SK-N-SH (cell line): ENCODE results near the gene FLAD1.
A peak's percentile ranks its signal among the peaks of the same experiment; 100 is the strongest.

ENCODE experiments used
- EZH2phosphoT487 ChIP-seq: fragments of 200-600 bp; sonication (generic); IDR thresholded peaks from 2 replicates; pipeline ENCODE4 v1.6.1; 2017; ENCODE audit warnings: low read depth, mixed run types, mild to moderate bottlenecking, antibody characterized with exemption, moderate library complexity, borderline replicate concordance
- FOSL2 ChIP-seq: IDR thresholded peaks from 2 replicates; pipeline ENCODE4 v1.4.0; 2012; ENCODE audit warnings: low read depth, mild to moderate bottlenecking, moderate library complexity, borderline replicate concordance
- MEF2A ChIP-seq: IDR thresholded peaks from 2 replicates; pipeline ENCODE4 v1.4.0; 2012; ENCODE audit warnings: low read depth, borderline replicate concordance
- MXI1 ChIP-seq: IDR thresholded peaks from 2 replicates; pipeline ENCODE4 v1.6.1; 2012; ENCODE audit warnings: mild to moderate bottlenecking, low read depth, low read length, improper control_type of control experiment
- RAD21 ChIP-seq: IDR thresholded peaks from 2 replicates; pipeline ENCODE4 v1.6.1; 2012; ENCODE audit warnings: mild to moderate bottlenecking, low read length
- YY1 ChIP-seq: IDR thresholded peaks from 2 replicates; pipeline ENCODE4 v1.4.0; 2012; ENCODE audit warnings: low read depth, mild to moderate bottlenecking
- TF ChIP-seq, protein P1 (sequence below): IDR thresholded peaks from 2 replicates; pipeline ENCODE4 v1.4.0; 2012; ENCODE audit warnings: low read depth
- TF ChIP-seq, protein P2 (sequence below): fragments of 200-600 bp; sonication (generic); IDR thresholded peaks from 2 replicates; pipeline ENCODE4 v1.6.1; 2017; ENCODE audit warnings: antibody characterized with exemption, mild to moderate bottlenecking, moderate library complexity
- TF ChIP-seq, protein P3 (sequence below): IDR thresholded peaks from 2 replicates; pipeline ENCODE4 v1.6.1; 2012; ENCODE audit warnings: mild to moderate bottlenecking, low read depth, low read length, moderate library complexity

DNA sequence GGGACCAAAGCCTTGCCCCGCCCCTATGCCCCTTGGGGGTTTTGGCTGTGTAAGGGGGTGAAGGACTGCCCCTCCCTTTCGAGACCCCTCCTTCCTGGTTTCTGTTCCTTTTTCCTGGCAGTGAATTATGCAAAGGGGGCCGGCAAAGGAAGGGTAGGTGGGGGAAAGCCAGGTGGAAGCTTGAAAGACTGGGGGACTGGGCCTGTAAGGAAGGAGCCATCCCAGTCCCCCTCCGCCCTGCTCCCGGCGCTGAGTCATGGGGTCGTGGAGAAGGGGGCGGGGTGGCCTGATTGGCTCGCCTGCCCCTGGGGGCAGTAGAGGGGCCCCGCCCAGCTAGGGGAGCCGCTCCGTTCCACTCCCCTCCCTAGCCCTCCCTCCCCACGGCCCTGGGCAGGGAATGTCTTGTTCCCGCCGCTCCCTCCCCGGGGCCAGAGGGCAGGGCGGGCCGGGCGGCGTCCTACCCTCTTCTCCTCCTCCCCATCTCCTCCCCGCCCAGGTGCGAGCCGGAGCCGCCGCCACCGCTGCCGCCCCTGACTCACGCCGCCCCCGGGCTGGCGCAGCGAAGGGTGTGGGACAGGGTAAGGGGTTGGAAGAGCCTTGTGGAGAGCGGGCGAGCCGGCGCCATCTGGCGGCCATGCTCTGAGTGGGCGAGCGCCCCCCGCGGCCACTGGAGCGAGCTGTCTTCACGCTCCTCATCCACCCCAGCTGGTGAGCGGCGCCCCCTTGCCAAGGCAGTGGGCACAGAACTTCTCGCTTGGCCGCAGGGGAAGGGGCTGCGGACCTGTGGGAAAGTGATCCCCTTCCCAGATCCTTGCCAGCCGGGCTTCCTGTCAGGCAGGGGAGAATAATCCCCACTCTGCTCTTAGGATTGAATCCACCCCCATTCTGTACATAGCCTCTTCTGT lies 34.1 kb downstream of the FLAD1 start:
- TF ChIP-seq RAD21 (peak; percentile 67), FOSL2 (no peak), EZH2phosphoT487 (no peak), MXI1 (peak; percentile 54; the same call in 1 of the 2 replicates), YY1 (no peak), MEF2A (no peak)
- TF ChIP-seq, protein P1, sequence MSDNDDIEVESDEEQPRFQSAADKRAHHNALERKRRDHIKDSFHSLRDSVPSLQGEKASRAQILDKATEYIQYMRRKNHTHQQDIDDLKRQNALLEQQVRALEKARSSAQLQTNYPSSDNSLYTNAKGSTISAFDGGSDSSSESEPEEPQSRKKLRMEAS, result peak; percentile 61; the same call in 1 of the 2 replicates
- TF ChIP-seq, protein P2, sequence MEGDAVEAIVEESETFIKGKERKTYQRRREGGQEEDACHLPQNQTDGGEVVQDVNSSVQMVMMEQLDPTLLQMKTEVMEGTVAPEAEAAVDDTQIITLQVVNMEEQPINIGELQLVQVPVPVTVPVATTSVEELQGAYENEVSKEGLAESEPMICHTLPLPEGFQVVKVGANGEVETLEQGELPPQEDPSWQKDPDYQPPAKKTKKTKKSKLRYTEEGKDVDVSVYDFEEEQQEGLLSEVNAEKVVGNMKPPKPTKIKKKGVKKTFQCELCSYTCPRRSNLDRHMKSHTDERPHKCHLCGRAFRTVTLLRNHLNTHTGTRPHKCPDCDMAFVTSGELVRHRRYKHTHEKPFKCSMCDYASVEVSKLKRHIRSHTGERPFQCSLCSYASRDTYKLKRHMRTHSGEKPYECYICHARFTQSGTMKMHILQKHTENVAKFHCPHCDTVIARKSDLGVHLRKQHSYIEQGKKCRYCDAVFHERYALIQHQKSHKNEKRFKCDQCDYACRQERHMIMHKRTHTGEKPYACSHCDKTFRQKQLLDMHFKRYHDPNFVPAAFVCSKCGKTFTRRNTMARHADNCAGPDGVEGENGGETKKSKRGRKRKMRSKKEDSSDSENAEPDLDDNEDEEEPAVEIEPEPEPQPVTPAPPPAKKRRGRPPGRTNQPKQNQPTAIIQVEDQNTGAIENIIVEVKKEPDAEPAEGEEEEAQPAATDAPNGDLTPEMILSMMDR, result peak; percentile 86
- TF ChIP-seq, protein P3, sequence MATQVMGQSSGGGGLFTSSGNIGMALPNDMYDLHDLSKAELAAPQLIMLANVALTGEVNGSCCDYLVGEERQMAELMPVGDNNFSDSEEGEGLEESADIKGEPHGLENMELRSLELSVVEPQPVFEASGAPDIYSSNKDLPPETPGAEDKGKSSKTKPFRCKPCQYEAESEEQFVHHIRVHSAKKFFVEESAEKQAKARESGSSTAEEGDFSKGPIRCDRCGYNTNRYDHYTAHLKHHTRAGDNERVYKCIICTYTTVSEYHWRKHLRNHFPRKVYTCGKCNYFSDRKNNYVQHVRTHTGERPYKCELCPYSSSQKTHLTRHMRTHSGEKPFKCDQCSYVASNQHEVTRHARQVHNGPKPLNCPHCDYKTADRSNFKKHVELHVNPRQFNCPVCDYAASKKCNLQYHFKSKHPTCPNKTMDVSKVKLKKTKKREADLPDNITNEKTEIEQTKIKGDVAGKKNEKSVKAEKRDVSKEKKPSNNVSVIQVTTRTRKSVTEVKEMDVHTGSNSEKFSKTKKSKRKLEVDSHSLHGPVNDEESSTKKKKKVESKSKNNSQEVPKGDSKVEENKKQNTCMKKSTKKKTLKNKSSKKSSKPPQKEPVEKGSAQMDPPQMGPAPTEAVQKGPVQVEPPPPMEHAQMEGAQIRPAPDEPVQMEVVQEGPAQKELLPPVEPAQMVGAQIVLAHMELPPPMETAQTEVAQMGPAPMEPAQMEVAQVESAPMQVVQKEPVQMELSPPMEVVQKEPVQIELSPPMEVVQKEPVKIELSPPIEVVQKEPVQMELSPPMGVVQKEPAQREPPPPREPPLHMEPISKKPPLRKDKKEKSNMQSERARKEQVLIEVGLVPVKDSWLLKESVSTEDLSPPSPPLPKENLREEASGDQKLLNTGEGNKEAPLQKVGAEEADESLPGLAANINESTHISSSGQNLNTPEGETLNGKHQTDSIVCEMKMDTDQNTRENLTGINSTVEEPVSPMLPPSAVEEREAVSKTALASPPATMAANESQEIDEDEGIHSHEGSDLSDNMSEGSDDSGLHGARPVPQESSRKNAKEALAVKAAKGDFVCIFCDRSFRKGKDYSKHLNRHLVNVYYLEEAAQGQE, result no peak
